Activated T-cell treated with anti-CD3 and anti-CD28 coated beads for 24 hours (primary cell): ENCODE data around the gene CILP.

Experiments used
- DNase-seq: peaks from one replicate; pipeline ENCODE4 v3.0.0-alpha.2; 2020; ENCODE audit warnings: low read depth

The CILP gene

DNA sequence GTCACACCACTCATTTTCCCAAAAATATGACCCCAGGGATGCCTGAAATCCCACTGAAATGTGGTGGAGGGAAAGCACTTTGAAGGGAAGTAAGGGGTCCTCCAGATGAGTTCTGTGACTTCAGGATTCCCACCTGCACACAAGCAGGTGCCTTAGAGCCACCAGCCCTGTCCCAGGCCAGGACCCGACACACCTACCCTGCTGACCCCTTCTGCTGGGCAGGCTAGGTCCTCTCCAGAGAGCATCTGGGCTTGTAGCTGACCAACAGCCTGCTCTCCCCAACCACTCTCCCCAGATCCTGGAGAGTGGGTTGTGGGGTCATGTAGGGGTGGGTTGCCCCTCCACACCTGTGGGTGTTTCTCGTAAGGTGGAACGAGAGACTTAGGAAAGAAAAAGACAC is 14.9 kb upstream of the CILP start:
- no peak for DNase-seq

GRCh38 chr15:65223996-65224395 is 12.7 kb upstream of the CILP start:
- no peak for DNase-seq

DNA sequence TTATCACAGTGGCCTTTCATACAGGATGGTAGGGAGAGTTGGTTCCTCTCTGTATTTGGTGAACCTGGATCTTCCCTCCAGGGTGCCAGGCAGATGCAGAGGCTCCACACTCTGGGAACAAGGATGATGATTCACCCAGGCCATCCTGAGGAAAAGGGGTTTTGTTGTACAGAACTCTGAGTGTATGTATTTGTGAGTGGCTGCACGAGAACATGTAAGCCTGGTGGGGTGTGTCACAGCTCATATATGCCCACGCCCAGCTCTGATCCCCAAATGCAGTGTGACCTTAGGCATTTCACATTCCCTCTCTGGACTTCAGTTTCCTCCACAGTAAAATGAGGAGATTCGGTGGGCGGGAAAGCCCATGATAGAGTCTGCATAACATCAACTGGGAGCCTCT is 11.6 kb upstream of the CILP start:
- DNase-seq = no peak

DNA sequence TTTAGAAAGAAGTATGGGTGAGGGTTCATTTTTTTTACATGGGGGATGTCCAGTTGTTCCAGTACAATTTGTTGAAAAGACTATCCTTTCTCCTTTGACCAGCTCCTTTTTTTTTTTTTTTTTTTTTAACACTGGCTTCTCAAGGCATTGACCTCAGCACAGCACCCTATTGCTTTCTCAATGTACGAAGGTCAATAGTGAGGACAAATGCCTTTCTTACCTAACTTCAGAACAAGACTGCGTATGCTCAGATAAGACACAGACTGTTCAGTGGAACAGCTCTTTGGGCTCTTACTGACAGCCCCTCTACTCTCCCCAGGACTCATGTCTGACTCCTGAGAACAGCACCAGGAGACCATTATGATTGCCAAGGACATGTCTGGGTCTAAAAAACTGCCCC is 10.4 kb upstream of the CILP start:
- DNase-seq = no peak

GRCh38 chr15:65219137-65219536 is 7.9 kb upstream of the CILP start:
- no peak for DNase-seq

DNA sequence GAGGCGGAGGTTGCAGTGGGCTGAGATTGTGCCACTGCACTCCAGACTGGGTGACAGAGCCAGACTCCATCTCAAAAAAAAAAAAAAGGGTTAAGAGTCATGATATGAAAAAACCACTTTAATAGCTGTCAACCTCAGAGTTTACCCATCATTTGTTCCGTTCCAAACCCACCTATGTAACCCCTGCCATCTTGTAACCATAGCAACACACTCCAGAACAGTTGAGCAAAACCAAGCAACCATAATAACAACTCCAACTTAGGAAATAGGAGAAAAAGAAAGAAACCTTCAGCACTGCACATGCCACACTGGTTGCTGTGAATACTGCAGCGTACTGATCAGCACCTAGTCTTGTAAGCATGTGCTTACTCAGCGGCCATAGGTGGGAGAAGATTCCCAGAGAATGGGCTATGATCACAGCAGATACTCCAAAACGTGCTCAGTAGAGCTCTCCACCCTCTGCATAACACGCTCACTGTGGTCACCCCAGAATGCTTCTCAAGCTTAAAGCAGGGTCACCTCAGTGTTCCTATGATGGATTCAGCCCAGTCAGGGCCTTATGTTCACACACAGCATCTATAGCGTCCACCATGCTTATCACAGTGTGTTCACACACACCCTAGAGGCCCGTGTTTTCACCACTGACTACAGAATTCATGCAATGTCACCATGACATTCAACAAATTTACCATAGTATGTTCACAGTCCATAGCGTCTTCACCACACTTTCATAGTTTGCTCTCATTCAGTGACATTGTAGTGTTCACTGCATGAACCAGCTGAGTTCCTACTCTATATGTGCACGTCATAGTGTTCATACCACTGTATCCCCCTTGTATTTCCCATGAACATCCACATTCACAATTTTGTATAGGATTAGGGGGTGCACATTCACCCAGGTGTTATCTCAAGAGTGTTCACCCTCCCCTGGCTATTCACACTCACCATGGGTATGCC is 6.5 kb upstream of the CILP start:
- no peak for DNase-seq

DNA sequence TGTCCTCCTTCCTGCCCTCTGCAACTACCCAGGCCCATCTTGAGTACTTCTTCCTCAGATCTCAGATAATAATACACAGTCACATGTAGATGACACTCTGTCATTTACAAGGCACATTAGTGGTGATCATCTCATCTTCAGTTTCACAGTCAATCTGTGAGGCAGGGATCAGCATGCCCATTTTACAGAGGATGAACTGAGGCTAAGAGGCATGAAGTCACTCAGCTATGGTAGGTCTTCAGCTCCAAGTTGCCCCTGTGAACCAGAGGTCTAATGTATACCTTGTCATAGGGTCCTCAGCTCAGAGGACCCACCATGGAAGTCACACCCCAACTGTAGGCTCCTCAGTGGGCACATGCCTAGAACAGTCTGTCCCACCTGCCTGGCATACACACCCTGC is 4.2 kb upstream of the CILP start:
- no peak for DNase-seq

- no peak for DNase-seq
These were observed 2.7 kb upstream of the CILP start for GRCh38 chr15:65214010-65214409.

- DNase-seq = no peak
These were observed 2.0 kb upstream of the CILP start for GRCh38 chr15:65213241-65213640.

GRCh38 chr15:65212097-65212496 is 824 bp upstream of the CILP start:
- peak; percentile 27 for DNase-seq

DNA sequence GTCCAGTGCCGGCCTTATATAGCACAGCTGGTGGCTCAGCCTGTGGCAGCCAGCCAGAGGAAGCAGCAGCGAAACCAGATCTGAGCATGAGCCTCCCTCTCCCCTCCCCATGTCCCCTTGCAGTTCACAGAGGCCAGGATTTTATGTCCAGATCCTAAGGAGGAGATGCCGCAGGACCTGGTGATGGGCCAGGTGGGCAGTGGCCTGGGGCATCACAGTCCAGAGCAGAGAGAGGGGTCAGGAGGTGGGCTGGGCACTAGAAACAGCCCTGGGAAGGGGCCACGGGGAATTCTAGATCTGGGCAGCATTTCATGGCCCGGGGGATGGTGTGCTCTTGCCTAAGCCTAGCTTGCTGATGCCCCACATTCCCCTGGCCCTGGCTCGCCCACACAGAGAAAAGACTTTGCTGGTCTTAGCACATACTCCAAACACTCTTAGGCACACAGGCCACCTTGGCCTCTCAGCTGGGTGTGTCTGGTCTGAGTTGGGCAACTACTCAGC is 259 bp upstream of the CILP start:
- no peak for DNase-seq

DNA sequence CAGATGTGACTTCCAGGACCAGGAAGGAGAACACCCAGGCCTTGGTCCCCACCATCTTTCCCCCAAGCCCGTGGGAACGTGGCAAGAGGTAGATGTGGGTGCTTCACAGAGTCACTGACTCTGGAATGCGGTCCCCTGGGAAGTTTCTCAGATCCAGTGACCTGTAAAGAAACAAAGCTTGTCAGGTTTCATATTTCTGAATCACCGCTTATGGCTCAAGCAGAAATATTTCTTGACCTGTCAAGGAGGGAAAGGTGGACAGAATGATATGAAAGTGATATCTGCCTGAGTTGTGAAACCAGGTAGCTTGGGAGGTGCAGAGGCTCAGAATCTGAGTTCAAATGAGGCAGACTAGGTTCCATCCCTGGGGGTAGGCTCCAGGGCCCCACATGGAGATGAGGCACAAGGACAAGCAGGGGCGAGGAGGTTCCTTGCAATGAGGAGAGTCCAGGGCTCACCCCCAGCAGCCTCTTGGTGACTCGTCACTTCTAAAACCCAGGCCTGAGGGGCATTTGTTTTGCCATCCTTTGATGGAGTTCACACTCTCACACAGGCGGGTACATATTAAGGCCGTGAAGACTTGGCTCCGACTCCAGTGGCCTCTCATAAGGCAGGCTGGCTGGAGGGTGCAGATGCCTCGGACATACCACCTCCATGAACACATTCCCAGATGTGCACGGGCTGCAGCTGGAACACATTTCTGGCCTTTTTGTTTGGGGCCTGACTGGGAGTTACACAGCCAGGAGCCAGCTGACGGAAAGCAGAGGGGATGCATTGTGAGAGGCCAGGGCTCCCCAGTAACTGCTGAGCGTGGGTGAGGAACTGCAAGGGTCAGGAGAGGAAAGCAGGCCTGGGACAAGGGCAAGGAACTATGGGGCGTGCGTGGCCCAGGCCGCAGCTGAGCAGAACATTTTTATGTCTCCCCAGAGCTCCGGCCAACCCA is 1.3 kb downstream of the CILP start:
- DNase-seq = no peak

DNA sequence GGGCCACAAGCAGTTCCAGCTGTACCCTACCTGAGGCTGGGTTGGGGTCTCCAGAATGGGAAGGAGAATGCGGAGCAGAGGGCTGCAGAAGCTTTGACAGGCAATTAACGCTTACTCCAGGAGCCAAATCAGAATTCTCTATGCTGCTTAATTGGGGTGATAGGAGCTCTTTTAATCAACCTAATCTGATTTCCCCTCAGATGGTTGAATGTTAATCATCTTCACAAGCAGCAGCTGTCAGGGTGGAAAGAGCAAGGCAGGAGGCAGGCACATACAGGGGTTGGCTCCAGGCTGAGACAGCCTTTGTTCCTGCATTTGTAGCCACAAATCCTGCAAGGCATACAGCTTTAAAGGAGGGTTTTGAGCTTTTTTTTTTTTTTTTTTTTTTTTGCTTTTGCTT is 2.6 kb downstream of the CILP start:
- no peak for DNase-seq

DNA sequence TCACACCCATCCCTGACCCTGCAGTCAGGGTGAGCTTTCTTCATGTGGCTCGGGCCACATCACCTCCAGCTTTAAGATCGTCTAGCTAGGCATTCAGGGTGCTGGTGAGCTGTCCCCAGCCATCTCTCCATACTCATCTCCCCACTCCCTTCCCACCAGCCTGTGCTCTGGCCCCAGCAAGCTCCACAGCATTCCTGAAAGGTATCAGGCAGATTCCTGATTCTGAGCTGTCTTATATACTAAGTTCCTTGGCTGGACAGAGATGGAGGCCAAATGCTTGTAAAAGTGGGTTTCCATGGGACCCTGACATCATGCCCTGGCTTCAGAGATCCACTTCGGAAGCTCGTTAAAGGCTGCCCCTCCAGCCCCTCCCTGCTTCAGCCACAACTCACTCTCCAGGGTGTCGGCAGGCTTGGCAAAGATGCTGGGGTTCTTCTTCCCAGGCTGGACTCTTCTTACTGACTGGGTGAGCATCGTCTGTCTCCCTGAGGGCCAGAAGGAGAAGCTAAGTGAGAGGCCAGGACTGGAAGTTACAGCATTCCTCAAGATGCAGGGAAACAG is 3.9 kb downstream of the CILP start:
- DNase-seq = no peak

GRCh38 chr15:65206750-65207149 is 4.5 kb downstream of the CILP start:
- no peak for DNase-seq

DNA sequence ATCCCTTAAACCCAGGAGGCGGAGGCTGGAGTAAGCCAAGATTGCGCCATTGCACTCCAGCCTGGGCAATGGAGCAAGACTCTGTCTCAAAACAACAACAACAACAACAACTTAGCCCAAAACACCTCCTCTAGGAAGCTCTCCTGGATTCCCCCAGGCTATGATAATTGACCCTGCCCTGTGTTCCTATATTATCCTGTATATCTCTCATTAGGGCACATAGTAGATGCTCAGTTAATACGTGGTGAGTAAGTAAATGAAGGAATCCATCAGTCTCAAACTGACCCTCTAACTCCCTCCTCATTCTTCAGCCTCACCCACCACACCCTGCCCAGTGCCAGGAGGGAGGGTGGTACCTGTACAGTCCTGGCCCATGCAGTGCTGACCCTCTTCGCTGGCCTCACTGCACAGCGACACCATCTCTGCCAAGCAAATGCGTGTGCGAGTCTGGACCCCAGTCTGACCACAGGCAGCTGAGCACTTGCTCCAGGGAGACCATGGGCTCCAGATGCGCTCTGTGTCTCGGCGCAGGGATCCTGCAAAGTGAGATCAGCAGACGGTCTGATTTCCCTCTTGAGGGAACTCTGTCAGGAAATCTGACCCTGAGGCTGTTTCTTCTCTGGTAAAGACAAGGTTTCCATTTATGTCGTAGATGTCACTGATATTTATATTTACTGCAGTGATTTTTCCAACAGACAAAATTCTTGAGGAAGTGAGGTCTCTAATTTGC is 6.2 kb downstream of the CILP start:
- DNase-seq = no peak

DNA sequence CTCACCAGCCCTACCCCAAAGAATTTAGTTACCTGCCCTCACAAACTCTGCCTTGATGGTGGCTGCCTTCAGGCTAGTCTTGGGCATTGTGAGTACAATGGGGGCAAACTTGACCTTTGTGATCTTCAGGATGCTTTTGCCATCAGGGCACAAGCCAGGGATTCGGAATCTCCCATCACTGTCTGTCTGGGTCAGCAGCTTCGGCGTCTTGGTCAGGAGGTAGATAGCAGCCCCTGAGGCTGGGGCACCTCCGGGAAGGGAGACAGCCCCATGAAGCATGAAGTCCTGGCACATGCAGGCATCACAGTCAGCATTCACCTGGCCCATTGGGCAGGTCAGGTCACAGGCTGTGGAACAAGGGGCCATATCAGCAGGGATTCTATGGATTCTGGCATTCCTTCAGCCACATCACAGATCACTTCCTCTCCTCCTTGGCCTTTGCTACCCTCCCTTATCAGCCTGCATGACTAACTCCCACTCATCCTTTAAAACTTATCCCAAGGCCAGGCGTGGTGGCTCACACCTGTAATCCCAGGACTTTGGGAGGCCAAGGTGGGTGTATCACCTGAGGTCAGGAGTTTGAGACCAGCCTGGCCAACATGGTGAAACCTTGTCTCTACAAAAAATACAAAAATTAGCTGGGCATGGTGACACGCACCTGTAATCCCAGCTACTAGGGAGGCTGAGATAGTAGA is 6.9 kb downstream of the CILP start:
- no peak for DNase-seq

- no peak for DNase-seq
These were observed 9.4 kb downstream of the CILP start for GRCh38 chr15:65201918-65202317.

DNA sequence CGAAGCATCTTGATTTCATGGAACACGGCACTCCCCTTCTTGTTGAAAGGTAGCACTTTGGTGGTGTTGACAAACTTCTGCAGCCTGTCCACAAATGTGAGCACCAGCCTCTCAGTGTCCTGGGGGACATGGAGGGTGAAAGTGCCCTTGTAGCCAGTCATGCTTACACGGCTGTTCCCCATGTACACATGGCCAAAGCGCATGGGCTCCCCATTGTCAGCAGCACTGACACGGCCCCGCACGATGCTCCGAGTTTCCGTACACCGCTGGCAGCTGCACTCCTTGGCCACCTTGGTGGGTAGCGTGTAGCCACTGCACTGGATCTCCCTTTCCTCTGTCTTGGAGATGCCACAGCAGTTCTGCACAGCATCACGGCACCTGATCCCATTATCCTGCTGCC is 12.7 kb downstream of the CILP start:
- no peak for DNase-seq

DNA sequence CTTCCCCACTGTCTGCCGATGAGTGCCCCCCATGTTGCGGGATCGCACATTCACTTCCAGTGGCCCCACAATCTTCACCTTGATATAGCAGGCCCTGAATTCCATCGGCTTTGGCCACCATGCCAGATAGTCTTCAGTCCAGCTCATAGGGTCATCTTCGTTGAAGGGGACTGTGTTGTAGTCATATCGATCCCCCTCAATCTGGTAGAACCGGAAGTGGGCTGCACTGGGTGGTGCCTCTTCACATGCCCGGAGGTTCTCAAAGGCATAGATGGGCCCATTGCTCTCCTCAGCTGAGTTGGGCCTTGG is 14.0 kb downstream of the CILP start:
- DNase-seq = no peak

DNA sequence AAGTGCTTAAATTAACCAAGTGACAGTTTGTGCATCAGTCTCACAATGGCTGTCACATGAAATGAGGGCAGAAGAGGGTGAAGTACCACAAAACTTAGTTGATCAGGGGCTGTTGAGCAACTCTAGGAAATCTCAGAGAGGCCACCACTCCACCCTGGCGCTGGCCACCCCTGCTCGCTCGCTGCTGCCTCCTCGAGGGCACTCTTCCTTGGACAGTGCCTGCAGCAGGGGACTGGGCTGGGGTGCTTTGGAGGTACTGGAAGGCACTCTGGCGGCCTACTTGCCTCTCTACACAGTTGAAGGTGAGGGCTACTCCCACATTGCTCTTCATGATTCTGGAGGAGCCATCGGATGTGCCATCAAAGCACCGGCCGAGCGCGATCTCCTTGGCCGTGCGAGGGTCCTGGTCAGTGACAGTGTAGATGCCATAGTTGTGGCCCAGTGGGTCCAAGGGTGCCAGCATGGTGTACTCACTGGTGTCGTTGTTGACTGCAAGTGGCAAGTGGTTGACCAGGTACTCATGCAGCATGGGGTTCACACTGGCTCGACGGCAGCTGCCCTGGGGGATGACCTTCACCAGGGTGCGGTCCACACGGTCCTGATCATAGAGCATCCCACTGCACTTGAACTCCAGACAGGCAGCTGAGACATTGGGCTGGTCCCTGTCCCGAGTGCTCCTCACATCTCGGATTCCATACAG is 14.5 kb downstream of the CILP start:
- no peak for DNase-seq
